Heart left ventricle (tissue), 13 donors: ENCODE measurements around the gene UROC1.

Source experiments
- POLR2A ChIP-seq, 2 donors: fragments of 450-650 bp; IDR thresholded peaks; one replicate each; pipeline ENCODE4 v1.6.1; 2017; ENCODE audit warnings: antibody characterized with exemption in 2 of 2, mild to moderate bottlenecking in 2 of 2, moderate library complexity in 2 of 2
- TF ChIP-seq, protein P1 (sequence below), 12 donors: fragments of 200-600 bp; sonication (generic) in 4 of 12; IDR thresholded peaks; one replicate each; pipeline versions ENCODE4 v1.5.0 to v1.8.0; 2018 to 2022; ENCODE audit warnings: antibody characterized with exemption in 12 of 12, mild to moderate bottlenecking in 5 of 12
- donor health status: ischemic (EF 13 %, LVEDD 7.1; RV severe dilation, severe dysfunction).
- donor health status: DM: no; HTN: yes; CAD: no.
- donor health status: DM: no; HTN: no; CAD: no.
- donor health status: ischemic (EF 25% LVEDD 6.9; RV normal size, moderate dysfunction).
- donor health status: ischemic (EF 25% LVEDD 5.7; RV mildly dilated, moderate dysfunction).
- donor health status: ischemic (EF 35%, LVEDD 5.7; RV mildly dilated, moderate dysfunction).
- donor health status: nonischemic (EF 11% LVEDD 7.7; RV severe dilation, severe dysfunction).
- donor health status: DM: yes; HTN: yes; CAD: no.
- donor health status: PGD.
- donor health status: ischemic (EF 29% LVEDD 5.4; RV normal size, mild dysfunction).
- donor health status: nonischemic (EF 23%, LVEDD 6.1; RV moderate dilation, normal function).

DNA sequence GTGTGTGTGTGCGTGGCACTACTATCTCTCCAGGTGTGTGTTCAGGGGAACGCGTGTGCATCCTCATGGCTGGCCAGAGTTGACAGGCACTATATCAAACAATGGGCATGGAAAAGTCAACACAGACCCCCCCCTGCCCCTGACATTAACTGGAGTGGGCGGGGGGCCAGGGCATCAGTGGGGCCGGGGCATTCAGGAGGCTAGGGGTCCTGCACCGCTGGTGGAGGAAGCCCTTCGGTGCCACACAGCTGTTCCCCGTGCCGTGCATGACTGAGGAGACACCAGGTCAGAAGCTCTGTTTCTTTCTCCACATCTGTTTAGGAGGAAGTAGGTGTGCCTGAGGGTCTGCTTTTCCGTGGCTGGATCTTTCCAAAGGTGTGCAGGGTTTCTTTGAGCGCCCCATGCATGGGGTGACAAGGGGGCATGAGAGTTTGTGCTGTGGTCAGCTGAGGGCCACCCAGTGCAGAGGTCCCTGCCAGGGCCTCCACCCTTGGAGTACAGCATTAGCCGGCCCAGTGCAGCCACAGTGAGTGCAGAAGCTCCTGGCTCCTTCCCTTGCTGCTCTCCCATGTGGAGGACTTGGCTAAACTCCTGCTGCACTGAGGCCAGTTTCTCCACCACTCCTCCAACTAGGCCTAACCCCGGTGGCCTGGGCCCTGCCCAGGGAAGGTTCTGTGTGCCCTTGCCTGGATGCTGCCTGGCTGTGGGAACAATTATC lies 33.7 kb upstream of the UROC1 start:
- TF ChIP-seq, protein P1, sequence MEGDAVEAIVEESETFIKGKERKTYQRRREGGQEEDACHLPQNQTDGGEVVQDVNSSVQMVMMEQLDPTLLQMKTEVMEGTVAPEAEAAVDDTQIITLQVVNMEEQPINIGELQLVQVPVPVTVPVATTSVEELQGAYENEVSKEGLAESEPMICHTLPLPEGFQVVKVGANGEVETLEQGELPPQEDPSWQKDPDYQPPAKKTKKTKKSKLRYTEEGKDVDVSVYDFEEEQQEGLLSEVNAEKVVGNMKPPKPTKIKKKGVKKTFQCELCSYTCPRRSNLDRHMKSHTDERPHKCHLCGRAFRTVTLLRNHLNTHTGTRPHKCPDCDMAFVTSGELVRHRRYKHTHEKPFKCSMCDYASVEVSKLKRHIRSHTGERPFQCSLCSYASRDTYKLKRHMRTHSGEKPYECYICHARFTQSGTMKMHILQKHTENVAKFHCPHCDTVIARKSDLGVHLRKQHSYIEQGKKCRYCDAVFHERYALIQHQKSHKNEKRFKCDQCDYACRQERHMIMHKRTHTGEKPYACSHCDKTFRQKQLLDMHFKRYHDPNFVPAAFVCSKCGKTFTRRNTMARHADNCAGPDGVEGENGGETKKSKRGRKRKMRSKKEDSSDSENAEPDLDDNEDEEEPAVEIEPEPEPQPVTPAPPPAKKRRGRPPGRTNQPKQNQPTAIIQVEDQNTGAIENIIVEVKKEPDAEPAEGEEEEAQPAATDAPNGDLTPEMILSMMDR (IDR thresholded peaks at IDR 0.05): no peak
- no peak for TF ChIP-seq POLR2A (IDR thresholded peaks at IDR 0.05)
